ENCODE measurements around the gene PDZRN3.

GRCh38 chr3:73611176-73611575 lies 13.6 kb downstream of the PDZRN3 start:
- TF ChIP-seq CTCF (IDR thresholded peaks at IDR 0.05) = no peak
- no peak for TF ChIP-seq POLR2A (IDR thresholded peaks at IDR 0.05)

Data from Peyer's patch (tissue), 4 donors.